Testis (tissue), 3 donors: ENCODE measurements around the gene FOXRED2. TPM values are rescaled to one million over a fixed set of nuclear protein-coding genes. Genes with fewer than 3 reads are reported as not detected.

Experiments
- DNase-seq: peaks from one replicate; pipeline ENCODE4 v3.0.0-alpha.2; 2019
- H3K27ac ChIP-seq, 2 donors: fragments of 200-600 bp; sonication (generic); one replicate each; pipeline ENCODE4 v1.5.1; 2019
- H3K27me3 ChIP-seq: fragments of 200-600 bp; sonication (generic); one replicate; pipeline ENCODE4 v1.5.1; 2019
- H3K36me3 ChIP-seq: fragments of 200-600 bp; sonication (generic); one replicate; pipeline ENCODE4 v1.5.1; 2017; ENCODE audit warnings: low read depth; ENCODE audit errors: missing control alignments
- H3K4me1 ChIP-seq: fragments of 200-600 bp; sonication (generic); one replicate; pipeline ENCODE4 v1.5.1; 2019
- H3K4me3 ChIP-seq, 2 donors: fragments of 200-600 bp; sonication (generic); one replicate each; pipeline ENCODE4 v1.5.1; 2017 to 2019
- H3K9me3 ChIP-seq: fragments of 200-600 bp; sonication (generic); one replicate; pipeline ENCODE4 v1.5.1; 2017
- POLR2A ChIP-seq: fragments of 450-650 bp; IDR thresholded peaks from one replicate; pipeline ENCODE4 v1.6.1; 2017; ENCODE audit warnings: antibody characterized with exemption, mild to moderate bottlenecking, moderate library complexity
- whole genome bisulfite sequencing, 2 donors: methylation state at CpG; one replicate each; pipeline ENCODE4 v1.1.5; 2018; 5-methylcytosine and 5-hydroxymethylcytosine counted together
- intact Hi-C: fragments of 100-400 bp; cut with DNase I; formaldehyde crosslinking; loops from one replicate; pipeline ENCODE4 v1.15.1; 2023; ENCODE audit warnings: low total_unique reads
- polyA plus RNA-seq: library from polyadenylated mRNA; stranded (reverse); fragments of 350-450 nt; fragmentation: Illumina TruSeq; extraction: RNeasy Lipid Tissue Mini Kit (QIAGEN cat#74804); gene quantifications from one replicate; pipeline ENCODE4 v1.2.3, GENCODE V29; 2014; ENCODE audit warnings: low read depth, low replicate concordance; ENCODE audit not compliant: insufficient read depth
- small RNA-seq, 2 donors: library from RNA; depleted of rRNA; stranded (forward); fragments of <200 nt; gene quantifications; one replicate each; pipeline ENCODE3, GENCODE V24; 2016
- total RNA-seq, 2 donors: library from RNA; depleted of rRNA; stranded (reverse); fragments of >200 nt; gene quantifications; one replicate each; pipeline ENCODE4 v1.2.3, GENCODE V29; 2016
- TF ChIP-seq, protein P1 (sequence below), 3 experiments: fragments of 450-650 bp in 2 of 3; fragments of 200-600 bp in 1 of 3; sonication (generic) in 1 of 3; IDR thresholded peaks; one replicate each; pipeline ENCODE4 v1.5.1; 2016 to 2019; ENCODE audit warnings: antibody characterized with exemption in 3 of 3, mild to moderate bottlenecking in 2 of 3, moderate library complexity in 1 of 3

Gene FOXRED2
- total and polyA plus RNA-seq, 3 donors from 2014 or later, result 17.7 to 34.6 (median 23.8) TPM

DNA sequence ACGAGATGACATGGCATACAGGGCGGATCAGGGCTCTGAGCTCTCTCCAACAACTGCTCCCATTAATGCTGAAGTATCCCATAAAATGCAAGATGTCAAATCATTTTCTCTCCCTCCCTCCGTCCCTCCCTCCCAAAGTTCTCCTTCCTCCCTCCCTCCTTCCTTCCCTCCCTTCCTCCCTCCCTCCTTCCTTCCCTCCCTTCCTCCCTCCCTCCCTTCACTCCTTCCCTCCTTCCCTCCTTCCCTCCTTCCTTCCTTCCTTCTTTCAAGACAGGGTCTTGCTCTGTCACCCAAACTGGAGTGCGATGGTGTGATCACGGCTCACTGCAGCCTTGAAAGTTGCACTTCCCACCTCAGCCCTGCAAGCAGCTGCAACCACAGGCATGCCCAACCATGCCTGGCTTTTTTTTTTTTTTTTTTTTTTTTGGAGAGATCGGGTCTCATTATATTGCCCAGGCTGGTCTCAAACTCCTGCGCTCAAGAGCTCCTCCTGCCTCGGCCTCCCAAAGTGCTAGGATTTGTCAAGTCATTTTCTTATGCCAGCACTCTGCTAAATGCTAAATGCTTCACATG is 63.6 kb downstream of the FOXRED2 start:
- Histone ChIP-seq H3K4me1 (no peaks in the 10 kb centered on the region), H3K36me3 (no peaks in the 10 kb centered on the region), H3K27me3 (no peaks in the 10 kb centered on the region), H3K27ac (no peak overlapping the region), H3K4me3 (no peak overlapping the region), H3K9me3 (no peaks in the 10 kb centered on the region)
- DNase-seq, result no peak
- TF ChIP-seq, protein P1, sequence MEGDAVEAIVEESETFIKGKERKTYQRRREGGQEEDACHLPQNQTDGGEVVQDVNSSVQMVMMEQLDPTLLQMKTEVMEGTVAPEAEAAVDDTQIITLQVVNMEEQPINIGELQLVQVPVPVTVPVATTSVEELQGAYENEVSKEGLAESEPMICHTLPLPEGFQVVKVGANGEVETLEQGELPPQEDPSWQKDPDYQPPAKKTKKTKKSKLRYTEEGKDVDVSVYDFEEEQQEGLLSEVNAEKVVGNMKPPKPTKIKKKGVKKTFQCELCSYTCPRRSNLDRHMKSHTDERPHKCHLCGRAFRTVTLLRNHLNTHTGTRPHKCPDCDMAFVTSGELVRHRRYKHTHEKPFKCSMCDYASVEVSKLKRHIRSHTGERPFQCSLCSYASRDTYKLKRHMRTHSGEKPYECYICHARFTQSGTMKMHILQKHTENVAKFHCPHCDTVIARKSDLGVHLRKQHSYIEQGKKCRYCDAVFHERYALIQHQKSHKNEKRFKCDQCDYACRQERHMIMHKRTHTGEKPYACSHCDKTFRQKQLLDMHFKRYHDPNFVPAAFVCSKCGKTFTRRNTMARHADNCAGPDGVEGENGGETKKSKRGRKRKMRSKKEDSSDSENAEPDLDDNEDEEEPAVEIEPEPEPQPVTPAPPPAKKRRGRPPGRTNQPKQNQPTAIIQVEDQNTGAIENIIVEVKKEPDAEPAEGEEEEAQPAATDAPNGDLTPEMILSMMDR (IDR thresholded peaks at IDR 0.05), result no peak
- TF ChIP-seq POLR2A, result no peak
- WGBS, 2 donors, result 70 to 85% methylated on average over 8 of the region's 8 CpGs
- intact Hi-C loops, result no loop called here

DNA sequence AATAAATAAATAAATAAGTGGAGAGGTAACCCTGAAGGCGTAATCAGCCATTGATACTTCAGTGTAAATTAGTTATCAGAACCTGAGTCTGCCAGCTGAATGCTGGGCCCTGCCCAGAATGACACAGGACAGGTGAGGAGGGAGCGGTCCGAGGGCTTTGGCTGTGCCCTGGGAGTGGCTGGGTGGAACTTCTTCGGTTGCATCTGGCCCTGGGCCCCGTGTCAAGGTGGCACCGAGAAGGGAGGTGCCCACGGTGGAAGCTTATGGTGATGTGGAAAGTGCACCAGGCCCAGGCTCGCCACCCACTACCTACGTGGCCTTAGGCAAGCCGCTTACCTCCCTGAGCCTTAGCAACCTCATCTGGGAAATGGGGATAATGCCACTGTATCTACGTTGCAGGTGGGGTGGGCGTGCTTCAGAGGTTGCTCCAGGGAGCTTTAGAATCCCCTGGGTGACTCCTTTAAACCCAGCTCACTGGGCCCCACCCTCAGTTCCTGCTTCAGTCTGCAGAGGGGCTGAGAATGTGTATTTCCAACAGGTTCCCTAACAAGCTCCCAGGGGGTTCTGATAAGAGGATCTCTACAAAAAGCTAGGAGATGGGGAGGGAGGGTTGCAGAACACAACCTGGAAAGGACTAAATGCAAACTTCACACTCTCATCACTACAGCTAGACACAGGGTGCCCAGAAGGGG is 64.2 kb downstream of the FOXRED2 start:
- H3K36me3 ChIP-seq, result no peaks in the 10 kb centered on the region
- no peak for TF ChIP-seq POLR2A
- TF ChIP-seq, protein P1 (IDR thresholded peaks at IDR 0.05), result no peak

DNA sequence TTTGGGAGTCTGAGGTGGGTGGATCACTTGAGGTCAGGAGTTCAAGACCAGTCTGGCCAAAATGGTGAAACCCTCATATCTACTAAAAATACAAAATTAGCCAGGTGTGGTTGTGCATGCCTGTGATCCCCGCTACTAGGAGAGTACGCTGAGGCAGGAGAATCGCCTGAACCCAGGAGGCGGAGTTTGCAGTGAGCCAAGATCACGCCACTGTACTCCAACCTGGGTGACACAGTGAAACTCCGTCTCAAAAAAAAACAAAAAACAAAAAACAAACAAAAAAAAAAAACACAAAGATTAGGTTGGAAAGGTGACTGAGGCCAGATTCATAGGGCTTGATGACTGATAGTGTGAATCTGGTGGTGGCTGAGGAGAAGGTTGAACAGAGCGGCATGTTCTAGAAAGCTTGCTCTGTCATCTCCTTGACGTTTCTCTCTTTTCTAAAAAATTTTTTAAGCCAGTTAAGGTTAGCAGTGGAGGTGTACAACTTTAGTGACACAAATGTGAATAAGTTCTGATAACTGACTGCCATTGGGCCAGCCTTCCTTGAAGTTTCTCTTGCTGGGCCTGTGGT is 66.3 kb downstream of the FOXRED2 start:
- WGBS, 2 donors, result 89 to 94% methylated on average over 8 of the region's 8 CpGs
- intact Hi-C loops, result no loop called here
- Histone ChIP-seq H3K4me3 (no peak overlapping the region), H3K27me3 (no peaks in the 10 kb centered on the region), H3K4me1 (no peaks in the 10 kb centered on the region), H3K27ac (no peak overlapping the region), H3K36me3 (no peaks in the 10 kb centered on the region), H3K9me3 (no peaks in the 10 kb centered on the region)
- TF ChIP-seq, protein P1 (IDR thresholded peaks at IDR 0.05), result no peak
- no peak for TF ChIP-seq POLR2A
- DNase-seq, result no peak

More for the DNA sequence above, 64.2 kb downstream of the FOXRED2 start:
- no peak for DNase-seq
- H3K4me1 ChIP-seq, result no peaks in the 10 kb centered on the region
- H3K4me3 ChIP-seq, result no peak overlapping the region
- no peak overlapping the region for H3K27ac ChIP-seq
- intact Hi-C loops, result no loop called here
- H3K9me3 ChIP-seq, result no peaks in the 10 kb centered on the region
- no peaks in the 10 kb centered on the region for H3K27me3 ChIP-seq
- 92% methylated on average over 6 to 12 of the region's 12 CpGs for WGBS, 2 donors

DNA sequence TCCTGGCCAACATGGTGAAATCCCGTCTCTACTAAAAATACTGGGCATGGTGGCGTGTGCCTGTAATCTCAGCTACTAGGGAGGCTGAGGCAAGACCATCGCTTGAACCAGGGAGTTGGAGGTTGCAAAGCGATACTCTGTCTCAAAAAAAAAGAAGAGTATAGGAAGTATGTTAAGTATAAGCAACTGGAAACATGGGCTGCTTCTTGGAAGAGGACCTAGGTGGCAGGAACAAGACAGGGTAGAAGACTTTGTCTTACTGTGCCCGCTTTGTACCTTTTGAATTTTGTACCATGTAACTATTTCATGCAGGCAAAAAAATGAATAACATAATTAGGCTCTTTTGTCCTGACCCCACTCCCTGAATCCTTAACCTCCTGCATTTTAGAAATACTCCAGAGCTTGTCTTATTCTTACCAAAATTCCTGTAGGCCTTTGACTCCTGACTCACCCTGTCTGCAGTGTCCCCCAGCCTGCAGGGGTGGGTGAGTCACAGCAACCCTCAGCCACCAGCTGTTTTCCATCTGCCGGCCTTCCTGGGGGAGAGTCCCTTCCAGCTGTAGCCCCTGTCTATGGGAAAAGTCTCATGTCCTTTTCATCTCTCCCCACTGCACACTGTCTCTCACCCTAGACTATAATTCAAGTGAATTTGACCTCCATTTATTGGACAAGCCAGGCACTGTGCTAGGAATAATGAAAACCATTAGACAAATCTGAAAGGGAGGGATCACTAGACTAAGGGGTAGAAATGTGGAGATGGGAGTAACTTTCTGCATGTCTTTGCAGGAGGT is 67.2 kb downstream of the FOXRED2 start:
- no peak overlapping the region for H3K27ac ChIP-seq
- intact Hi-C loops, result no loop called here
- WGBS, 2 donors, result 71 to 75% methylated on average over 6 of the region's 6 CpGs
- H3K9me3 ChIP-seq, result no peaks in the 10 kb centered on the region
- no peaks in the 10 kb centered on the region for H3K27me3 ChIP-seq
- no peaks in the 10 kb centered on the region for H3K4me1 ChIP-seq
- DNase-seq, result peak; percentile 37
- no peak for TF ChIP-seq POLR2A
- TF ChIP-seq, protein P1 (IDR thresholded peaks at IDR 0.05), result no peak
- no peak overlapping the region for H3K4me3 ChIP-seq
- no peaks in the 10 kb centered on the region for H3K36me3 ChIP-seq

Small RNAs within 50 kb of the gene (small RNA-seq; reads per million reads assigned to genes)
- gene RF00019, result 0 reads per million in 2 donors

Other genes starting within 250 kb of the FOXRED2 start
- gene MYH9, start 119.1 kb downstream of the FOXRED2 start, total RNA-seq, result 100 to 1,000 TPM; 141 to 146 TPM
- gene MYH9, start 119.1 kb downstream of the FOXRED2 start, polyA plus RNA-seq, result 129 TPM
- gene TXN2, start 25.4 kb downstream of the FOXRED2 start, total RNA-seq, result 100 to 1,000 TPM in 1 of 2 donors, 10 to 100 TPM in 1; 92.4 to 141 TPM
- 95.6 TPM for gene TXN2, start 25.4 kb downstream of the FOXRED2 start, polyA plus RNA-seq
- gene EIF3D, start 22.1 kb upstream of the FOXRED2 start, total RNA-seq, result 100 to 1,000 TPM; 150 to 163 TPM
- gene EIF3D, start 22.1 kb upstream of the FOXRED2 start, polyA plus RNA-seq, result 176 TPM
- under 1 TPM in 1 of 2 donors, not detected in 1; 0.19 TPM for gene CACNG2, start 196.7 kb upstream of the FOXRED2 start, total RNA-seq
- not detected for gene CACNG2, start 196.7 kb upstream of the FOXRED2 start, polyA plus RNA-seq